ENCODE results near the gene TM9SF1.

DNA sequence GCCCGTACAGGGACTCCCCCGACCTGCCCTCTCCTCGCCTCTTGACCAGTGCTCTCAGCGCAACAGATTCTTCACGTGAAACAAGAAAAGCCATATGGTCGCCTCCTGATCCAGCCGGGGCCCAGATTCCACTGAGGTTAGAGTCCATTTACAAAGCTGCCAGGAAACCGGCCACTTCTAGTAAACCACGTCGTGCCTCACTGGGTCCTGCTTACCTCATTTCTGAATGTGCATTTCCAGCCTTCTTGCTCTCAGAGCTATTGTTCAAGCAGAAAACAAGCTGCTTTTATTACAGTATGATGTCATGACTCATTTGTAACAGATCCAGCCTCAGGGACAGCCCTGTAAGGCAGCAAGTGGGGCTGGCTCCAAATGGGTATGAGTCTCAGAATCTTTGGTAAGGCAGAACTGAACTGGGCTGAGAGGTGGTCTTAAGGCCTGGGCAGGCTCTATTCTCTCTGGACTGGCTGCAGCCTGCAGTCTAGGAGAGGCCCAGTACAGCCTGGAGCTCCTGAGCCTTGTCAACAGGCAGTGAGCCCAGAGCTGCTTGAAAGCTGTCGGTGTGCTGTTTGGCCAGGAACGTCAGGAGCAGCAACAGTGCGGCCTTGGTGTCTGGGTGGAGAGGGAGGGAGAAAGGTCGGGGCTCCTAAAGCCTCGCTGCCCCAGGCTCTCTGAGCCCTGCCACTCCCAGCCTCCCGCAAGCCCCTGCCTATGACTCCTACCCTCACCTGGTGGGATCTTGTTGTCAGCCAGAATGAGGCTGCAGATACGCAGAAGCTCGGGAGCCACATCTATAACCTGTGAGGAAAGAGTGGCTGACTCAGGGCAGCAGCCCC is 15.1 kb downstream of the TM9SF1 start:
- TF ChIP-seq, protein P1, sequence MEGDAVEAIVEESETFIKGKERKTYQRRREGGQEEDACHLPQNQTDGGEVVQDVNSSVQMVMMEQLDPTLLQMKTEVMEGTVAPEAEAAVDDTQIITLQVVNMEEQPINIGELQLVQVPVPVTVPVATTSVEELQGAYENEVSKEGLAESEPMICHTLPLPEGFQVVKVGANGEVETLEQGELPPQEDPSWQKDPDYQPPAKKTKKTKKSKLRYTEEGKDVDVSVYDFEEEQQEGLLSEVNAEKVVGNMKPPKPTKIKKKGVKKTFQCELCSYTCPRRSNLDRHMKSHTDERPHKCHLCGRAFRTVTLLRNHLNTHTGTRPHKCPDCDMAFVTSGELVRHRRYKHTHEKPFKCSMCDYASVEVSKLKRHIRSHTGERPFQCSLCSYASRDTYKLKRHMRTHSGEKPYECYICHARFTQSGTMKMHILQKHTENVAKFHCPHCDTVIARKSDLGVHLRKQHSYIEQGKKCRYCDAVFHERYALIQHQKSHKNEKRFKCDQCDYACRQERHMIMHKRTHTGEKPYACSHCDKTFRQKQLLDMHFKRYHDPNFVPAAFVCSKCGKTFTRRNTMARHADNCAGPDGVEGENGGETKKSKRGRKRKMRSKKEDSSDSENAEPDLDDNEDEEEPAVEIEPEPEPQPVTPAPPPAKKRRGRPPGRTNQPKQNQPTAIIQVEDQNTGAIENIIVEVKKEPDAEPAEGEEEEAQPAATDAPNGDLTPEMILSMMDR (IDR thresholded peaks at IDR 0.05): no peak
- TF ChIP-seq POLR2AphosphoS5 (IDR thresholded peaks at IDR 0.05) (peak in 2 of 4 donors; percentile 45 to 69), EP300 (IDR thresholded peaks at IDR 0.05) (peak in 1 of 4 donors; percentile 32)

Data from sigmoid colon (tissue), 4 donors.